Omental fat pad (tissue), 4 donors: ENCODE measurements around the gene RAE1. TPM values are rescaled to one million over a fixed set of nuclear protein-coding genes. Genes with fewer than 3 reads are reported as not detected.
"Not testable (repeated sequence)": the region's sequence is repeated elsewhere in the genome, so short reads cannot be mapped to it uniquely, and the experiment has no call there.

Source experiments
- ATAC-seq: fragments of 150-250 bp; one replicate; pipeline ENCODE4 v1.9.1; 2016; ENCODE audit warnings: mild to moderate bottlenecking, moderate library complexity; ENCODE audit not compliant: low FRiP score
- DNase-seq: peaks from one replicate; pipeline ENCODE4 v3.0.0-alpha.2; 2019; ENCODE audit warnings: low spot score
- CTCF ChIP-seq, 3 donors: fragments of 450-650 bp; IDR thresholded peaks; one replicate each; pipeline ENCODE4 v1.5.1; 2016 to 2017; ENCODE audit warnings: antibody characterized with exemption in 3 of 3, mild to moderate bottlenecking in 3 of 3, moderate library complexity in 2 of 3
- total RNA-seq, 4 donors: library from RNA; depleted of rRNA; stranded (reverse); fragments of >200 nt; gene quantifications; one replicate each; pipeline ENCODE4 v1.1.0, GENCODE V29; 2016

RAE1 gene
- total RNA-seq, 4 donors from 2014 or later: 13.9 to 32.9 (median 17.2) TPM

GRCh38 chr20:57341663-57342062, 9.4 kb upstream of the RAE1 start:
- no peak for TF ChIP-seq CTCF (IDR thresholded peaks at IDR 0.05)
- ATAC-seq (no peak), DNase-seq (no peak)

- DNase-seq (no peak), ATAC-seq (no peak)
- TF ChIP-seq CTCF (IDR thresholded peaks at IDR 0.05): no peak
Measured at GRCh38 chr20:57342829-57343228, 8.2 kb upstream of the RAE1 start.

GRCh38 chr20:57346477-57346876, 4.6 kb upstream of the RAE1 start:
- ATAC-seq: peak; percentile 71
- TF ChIP-seq CTCF (IDR thresholded peaks at IDR 0.05): no peak
- DNase-seq: peak; percentile 81

GRCh38 chr20:57347393-57347792, 3.7 kb upstream of the RAE1 start:
- no peak for TF ChIP-seq CTCF (IDR thresholded peaks at IDR 0.05)
- no peak for DNase-seq
- no peak for ATAC-seq

- not testable (repeated sequence) for DNase-seq, ATAC-seq
Measured at GRCh38 chr20:57348200-57348921, 2.7 kb upstream of the RAE1 start.

DNA sequence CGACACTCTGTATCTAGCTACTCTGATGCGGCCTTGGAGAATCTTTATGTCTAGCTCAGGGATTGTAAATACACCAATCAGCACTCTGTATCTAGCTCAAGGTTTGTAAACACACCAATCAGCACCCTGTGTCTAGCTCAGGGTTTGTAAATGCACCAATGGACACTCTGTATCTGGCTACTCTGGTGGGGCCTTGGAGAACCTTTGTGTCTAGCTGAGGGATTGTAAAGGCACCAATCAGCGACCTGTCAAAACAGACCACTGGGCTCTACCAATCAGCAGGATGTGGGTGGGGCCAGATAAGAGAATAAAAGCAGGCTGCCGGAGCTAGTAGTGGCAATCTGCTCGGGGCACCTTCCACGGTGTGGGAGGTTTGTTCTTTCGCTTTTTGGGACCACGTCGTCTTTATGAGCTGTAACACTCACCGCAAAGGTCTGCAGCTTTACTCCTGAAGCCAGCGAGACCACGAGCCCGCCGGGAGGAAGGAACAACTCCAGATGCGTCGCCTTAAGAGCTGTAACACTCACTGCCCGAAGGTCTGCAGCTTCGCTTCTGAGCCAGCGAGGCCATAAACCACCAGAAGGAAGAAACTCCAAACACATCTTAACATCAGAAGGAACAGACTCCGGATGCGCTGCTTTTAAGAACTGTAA, 2.0 kb upstream of the RAE1 start:
- DNase-seq, ATAC-seq: not testable (repeated sequence)

DNA sequence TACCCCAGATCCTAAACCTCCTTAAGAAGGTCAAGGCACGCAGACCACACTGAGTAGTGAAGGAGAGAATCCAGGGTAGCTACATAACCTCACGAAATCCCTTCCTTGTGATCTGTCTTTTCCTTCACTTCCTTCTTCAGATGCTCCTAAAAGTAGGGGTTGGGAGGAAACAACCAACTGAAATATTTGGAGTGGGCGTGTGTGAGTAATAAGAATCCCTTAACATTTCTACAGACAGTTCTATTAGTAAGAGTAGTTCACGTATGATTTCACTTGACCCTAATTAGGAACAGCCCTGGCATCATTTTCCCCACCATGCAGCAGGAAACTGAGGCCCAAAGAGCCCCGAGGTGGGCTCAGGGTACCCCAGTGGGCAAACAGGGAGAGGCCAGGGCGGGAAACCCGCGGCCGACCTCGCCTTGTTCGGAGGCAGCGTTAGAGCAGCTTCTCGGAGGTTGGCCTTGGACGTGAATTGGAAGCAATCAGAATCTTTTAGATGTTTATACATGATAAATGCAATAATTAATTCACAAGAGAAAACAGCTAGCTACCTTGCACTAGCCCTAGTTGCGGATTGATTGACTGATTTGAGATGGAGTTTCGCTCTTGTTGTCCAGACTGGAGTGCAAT, 859 bp upstream of the RAE1 start:
- TF ChIP-seq CTCF (IDR thresholded peaks at IDR 0.05): no peak
- ATAC-seq (no peak), DNase-seq (no peak)

DNA sequence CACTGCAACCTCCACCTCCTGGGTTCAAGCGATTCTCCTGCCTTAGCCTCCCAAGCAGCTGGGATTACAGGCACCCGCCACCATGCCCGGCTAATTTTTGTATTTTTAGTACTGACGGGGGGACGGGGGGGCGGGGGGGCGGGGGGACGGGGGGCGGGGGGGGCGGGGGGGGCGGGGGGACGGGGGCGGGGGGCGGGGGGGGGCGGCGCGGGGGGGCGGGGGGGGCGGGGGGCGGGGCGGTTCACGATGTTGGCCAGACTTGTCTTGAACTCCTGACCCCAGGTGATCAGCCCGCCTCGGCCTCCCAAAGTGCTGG, 371 bp upstream of the RAE1 start:
- ATAC-seq, DNase-seq: not testable (repeated sequence)
